Neural cell (in vitro differentiated cells): ENCODE results near the gene ATXN10.

Source experiments
- CTCF ChIP-seq: fragments of 450-650 bp; IDR thresholded peaks from 2 replicates; pipeline ENCODE4 v1.5.1; 2014; ENCODE audit warnings: antibody characterized with exemption, mild to moderate bottlenecking, moderate library complexity; ENCODE audit not compliant: poor library complexity, severe bottlenecking
- EZH2 ChIP-seq: fragments of 200-600, 300-800 bp; shearing (Covaris generic), sonication (generic); IDR thresholded peaks from 2 replicates; pipeline ENCODE4 v1.6.1; 2014; ENCODE audit warnings: antibody characterized with exemption, low read length, borderline replicate concordance, mild to moderate bottlenecking; ENCODE audit not compliant: insufficient read depth, poor library complexity, severe bottlenecking
- MXI1 ChIP-seq: fragments of 450-650 bp; conservative IDR thresholded peaks from 2 replicates; pipeline ENCODE4 v1.6.1; 2014; ENCODE audit warnings: antibody characterized with exemption, mild to moderate bottlenecking; ENCODE audit not compliant: poor library complexity, severe bottlenecking
- RAD21 ChIP-seq: fragments of 450-650 bp; conservative IDR thresholded peaks from 2 replicates; pipeline ENCODE4 v1.6.1; 2014; ENCODE audit warnings: antibody characterized with exemption, mild to moderate bottlenecking, moderate library complexity
- REST ChIP-seq: IDR thresholded peaks from 2 replicates; pipeline ENCODE4 v1.6.1; 2012; ENCODE audit warnings: borderline replicate concordance

GRCh38 chr22:45771057-45771456 lies 99.4 kb downstream of the ATXN10 start:
- no peak for TF ChIP-seq EZH2
- no peak for TF ChIP-seq CTCF
- TF ChIP-seq RAD21, result no peak
- no peak for TF ChIP-seq REST
- no peak for TF ChIP-seq MXI1
